22Rv1 (cell line): Measurements from ENCODE around the gene PRAME.

ENCODE experiments used
- ZFX ChIP-seq: fragments of 450-650 bp; IDR thresholded peaks from 2 replicates; pipeline ENCODE4 v1.6.1; 2017; ENCODE audit warnings: antibody characterized with exemption, borderline replicate concordance
- TF ChIP-seq, protein P1 (sequence below): fragments of 450-650 bp; IDR thresholded peaks from 2 replicates; pipeline ENCODE4 v1.5.1; 2017; ENCODE audit warnings: mild to moderate bottlenecking

DNA sequence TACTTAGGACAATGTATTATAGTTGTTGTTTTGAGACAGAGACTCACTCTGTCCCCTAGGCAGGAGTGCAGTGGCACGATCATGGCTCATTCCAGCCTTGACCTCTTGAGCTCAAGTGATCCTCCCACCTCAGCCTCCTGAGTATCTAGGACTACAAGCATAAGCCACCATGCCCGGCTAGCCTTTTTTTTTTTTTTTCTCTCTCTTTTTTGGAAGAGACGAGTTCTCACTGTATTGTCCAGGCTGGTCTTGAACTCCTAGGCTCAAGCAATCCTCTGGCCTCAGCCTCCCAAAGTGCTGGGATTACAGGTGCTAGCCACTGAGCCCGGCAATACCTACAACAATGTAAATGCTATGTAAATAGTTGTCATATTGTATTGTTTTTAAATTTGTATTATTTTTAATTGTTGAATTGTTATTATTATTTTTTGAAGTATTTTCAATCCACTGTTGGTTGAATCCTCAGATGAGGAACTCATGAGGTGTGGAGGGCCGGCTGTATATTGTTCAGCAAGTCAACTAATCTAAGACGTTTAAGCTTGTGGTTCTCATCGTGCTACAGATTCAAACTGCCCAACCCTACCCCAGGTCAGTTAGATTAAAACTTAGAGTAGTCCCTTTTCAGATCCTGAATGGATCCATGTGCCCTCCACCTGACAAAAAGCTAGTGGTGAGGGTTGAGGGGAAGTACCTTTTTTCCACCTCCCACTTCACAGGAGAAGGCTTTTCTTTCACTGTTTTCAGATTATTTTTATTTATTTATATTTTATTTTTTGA is 27.1 kb downstream of the PRAME start:
- TF ChIP-seq, protein P1, sequence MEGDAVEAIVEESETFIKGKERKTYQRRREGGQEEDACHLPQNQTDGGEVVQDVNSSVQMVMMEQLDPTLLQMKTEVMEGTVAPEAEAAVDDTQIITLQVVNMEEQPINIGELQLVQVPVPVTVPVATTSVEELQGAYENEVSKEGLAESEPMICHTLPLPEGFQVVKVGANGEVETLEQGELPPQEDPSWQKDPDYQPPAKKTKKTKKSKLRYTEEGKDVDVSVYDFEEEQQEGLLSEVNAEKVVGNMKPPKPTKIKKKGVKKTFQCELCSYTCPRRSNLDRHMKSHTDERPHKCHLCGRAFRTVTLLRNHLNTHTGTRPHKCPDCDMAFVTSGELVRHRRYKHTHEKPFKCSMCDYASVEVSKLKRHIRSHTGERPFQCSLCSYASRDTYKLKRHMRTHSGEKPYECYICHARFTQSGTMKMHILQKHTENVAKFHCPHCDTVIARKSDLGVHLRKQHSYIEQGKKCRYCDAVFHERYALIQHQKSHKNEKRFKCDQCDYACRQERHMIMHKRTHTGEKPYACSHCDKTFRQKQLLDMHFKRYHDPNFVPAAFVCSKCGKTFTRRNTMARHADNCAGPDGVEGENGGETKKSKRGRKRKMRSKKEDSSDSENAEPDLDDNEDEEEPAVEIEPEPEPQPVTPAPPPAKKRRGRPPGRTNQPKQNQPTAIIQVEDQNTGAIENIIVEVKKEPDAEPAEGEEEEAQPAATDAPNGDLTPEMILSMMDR: no peak
- no peak for TF ChIP-seq ZFX
